ENCODE measurements around the gene FMR1. TPM values are rescaled to one million over a fixed set of nuclear protein-coding genes. Genes with fewer than 3 reads are reported as not detected.

Gene FMR1
- total RNA-seq, 1 experiment from 2014 or later: 36.0 TPM

GRCh38 chrX:147935156-147935758 is 23.5 kb downstream of the FMR1 start:
- no peak overlapping the region for H3K27ac ChIP-seq
- no peaks in the 10 kb centered on the region for H3K27me3 ChIP-seq (replicated peaks)
- peaks cover 10% of the 10 kb centered on the region; the same call in 1 of the 2 replicates for H3K36me3 ChIP-seq
- H3K4me1 ChIP-seq (replicated peaks): no peaks in the 10 kb centered on the region
- no peak for DNase-seq (ENCODE audit: low read depth in 1 of 2, low spot score in 2 of 2)
- H3K9me3 ChIP-seq (replicated peaks): no peaks in the 10 kb centered on the region
- H3K4me3 ChIP-seq: no peak overlapping the region

DNA sequence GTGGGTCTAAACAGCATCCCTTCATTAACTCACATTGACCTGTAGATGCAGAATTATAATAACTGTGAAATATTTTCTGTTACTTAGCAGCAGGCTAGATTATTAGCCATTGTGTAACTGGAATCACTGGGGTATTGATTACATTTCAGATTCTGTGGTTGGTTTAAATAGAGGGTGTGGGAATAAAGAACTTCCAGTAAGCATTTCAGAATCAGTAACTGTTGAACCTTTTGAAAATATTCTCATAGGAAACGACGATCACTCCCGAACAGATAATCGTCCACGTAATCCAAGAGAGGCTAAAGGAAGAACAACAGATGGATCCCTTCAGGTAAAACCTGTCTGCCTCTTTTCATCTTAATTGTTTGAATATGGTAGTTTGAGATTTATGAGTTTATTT is 33.6 kb downstream of the FMR1 start:
- no peaks in the 10 kb centered on the region for H3K27me3 ChIP-seq (replicated peaks)
- no peak overlapping the region for H3K27ac ChIP-seq
- DNase-seq (ENCODE audit: low read depth in 1 of 2, low spot score in 2 of 2): no peak
- H3K4me3 ChIP-seq: no peak overlapping the region
- H3K4me1 ChIP-seq (replicated peaks): no peaks in the 10 kb centered on the region
- no peaks in the 10 kb centered on the region for H3K9me3 ChIP-seq (replicated peaks)
- H3K36me3 ChIP-seq: peaks cover 11% of the 10 kb centered on the region

GRCh38 chrX:147948531-147948930 is 36.8 kb downstream of the FMR1 start:
- Histone ChIP-seq H3K9me3 (replicated peaks) (no peaks in the 10 kb centered on the region), H3K36me3 (peaks cover 4% of the 10 kb centered on the region; the same call in 1 of the 2 replicates), H3K4me1 (replicated peaks) (no peaks in the 10 kb centered on the region), H3K4me3 (no peak overlapping the region), H3K27me3 (replicated peaks) (no peaks in the 10 kb centered on the region), H3K27ac (no peak overlapping the region)
- DNase-seq (ENCODE audit: low read depth in 1 of 2, low spot score in 2 of 2): no peak

DNA sequence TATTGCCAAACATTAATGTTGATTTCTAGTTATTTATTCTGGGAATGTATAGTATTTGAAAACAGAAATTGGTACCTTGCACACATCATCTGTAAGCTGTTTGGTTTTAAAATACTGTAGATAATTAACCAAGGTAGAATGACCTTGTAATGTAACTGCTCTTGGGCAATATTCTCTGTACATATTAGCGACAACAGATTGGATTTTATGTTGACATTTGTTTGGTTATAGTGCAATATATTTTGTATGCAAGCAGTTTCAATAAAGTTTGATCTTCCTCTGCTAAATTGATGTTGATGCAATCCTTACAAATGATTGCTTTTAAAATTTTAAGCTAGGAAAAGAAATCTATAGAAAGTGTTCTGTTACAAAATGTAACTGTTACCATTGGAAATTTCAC is 38.6 kb downstream of the FMR1 start:
- DNase-seq (ENCODE audit: low read depth in 1 of 2, low spot score in 2 of 2): no peak
- H3K27ac ChIP-seq: no peak overlapping the region
- H3K4me1 ChIP-seq (replicated peaks): no peaks in the 10 kb centered on the region
- H3K36me3 ChIP-seq: peaks cover under 1% of the 10 kb centered on the region; the same call in 1 of the 2 replicates
- no peak overlapping the region for H3K4me3 ChIP-seq
- no peaks in the 10 kb centered on the region for H3K27me3 ChIP-seq (replicated peaks)
- H3K9me3 ChIP-seq (replicated peaks): no peaks in the 10 kb centered on the region

DNA sequence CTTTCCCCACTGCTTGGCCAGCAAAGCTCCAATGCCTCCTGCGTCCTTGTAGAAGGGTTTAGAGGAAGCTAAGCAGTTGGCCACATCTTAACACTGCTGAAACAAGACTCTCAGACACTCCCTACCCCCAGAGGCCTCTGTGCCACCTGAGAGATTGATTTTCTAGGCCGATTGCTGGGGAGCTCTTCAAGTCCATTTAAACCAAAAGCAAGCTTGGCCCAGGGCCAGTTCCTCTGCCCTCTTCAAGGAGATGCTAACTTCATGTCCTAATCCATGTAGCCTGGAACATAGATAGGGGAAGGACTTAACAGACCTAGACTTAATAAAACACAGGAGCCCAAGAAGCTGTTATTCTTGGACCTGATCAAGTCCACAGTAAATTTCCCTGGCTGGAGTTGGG is 42.3 kb downstream of the FMR1 start:
- no peak overlapping the region for H3K4me3 ChIP-seq
- no peaks in the 10 kb centered on the region for H3K9me3 ChIP-seq (replicated peaks)
- H3K27me3 ChIP-seq (replicated peaks): no peaks in the 10 kb centered on the region
- H3K36me3 ChIP-seq: no peaks in the 10 kb centered on the region
- H3K27ac ChIP-seq: no peak overlapping the region
- DNase-seq (ENCODE audit: low read depth in 1 of 2, low spot score in 2 of 2): no peak
- peaks cover 24% of the 10 kb centered on the region for H3K4me1 ChIP-seq (replicated peaks)

DNA sequence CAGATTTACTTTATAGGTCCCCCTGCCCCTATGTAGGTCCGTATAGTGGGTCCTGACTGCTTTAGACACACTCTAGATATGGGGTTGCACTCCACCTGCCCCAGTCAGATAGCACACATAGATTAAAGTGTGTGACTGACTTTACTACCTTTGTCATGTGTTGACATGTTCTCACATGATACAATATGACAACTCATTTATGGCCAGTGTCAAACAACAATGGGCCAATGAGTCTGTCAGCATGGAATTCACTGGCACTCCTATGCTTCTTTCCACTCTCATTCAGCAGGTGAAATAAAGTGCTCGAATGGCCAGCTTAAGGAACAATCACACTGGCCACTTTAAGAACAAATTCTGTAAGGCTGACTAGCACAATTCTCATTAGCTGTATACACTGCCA is 45.6 kb downstream of the FMR1 start:
- Histone ChIP-seq H3K4me3 (no peak overlapping the region), H3K36me3 (no peaks in the 10 kb centered on the region), H3K9me3 (replicated peaks) (no peaks in the 10 kb centered on the region), H3K27ac (no peak overlapping the region), H3K4me1 (replicated peaks) (peaks cover 24% of the 10 kb centered on the region), H3K27me3 (replicated peaks) (no peaks in the 10 kb centered on the region)
- DNase-seq (ENCODE audit: low read depth in 1 of 2, low spot score in 2 of 2): no peak

DNA sequence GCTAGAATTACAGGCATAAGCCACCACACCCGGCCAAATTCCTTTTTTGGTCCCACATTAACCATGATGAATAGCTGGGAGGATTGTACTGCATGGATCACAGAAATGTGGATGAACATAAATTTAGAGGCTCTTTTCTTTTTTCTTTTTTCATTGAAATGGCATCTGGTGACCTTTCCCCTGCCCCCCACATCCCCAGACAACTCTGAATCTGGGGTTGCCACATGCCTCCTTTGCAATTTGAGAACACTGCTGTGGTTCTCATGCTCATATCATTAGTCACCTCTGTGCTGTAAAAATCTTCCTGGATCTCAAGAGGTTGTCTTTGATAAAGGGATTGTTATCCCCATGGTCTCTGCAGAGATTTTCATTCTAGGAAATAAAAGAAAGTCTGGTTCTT is 46.6 kb downstream of the FMR1 start:
- Histone ChIP-seq H3K9me3 (replicated peaks) (no peaks in the 10 kb centered on the region), H3K27me3 (replicated peaks) (no peaks in the 10 kb centered on the region), H3K4me3 (no peak overlapping the region), H3K27ac (no peak overlapping the region), H3K4me1 (replicated peaks) (peaks cover 24% of the 10 kb centered on the region), H3K36me3 (no peaks in the 10 kb centered on the region)
- DNase-seq (ENCODE audit: low read depth in 1 of 2, low spot score in 2 of 2): peak in 1 of 2 experiments; percentile 5

GRCh38 chrX:147960722-147961121 is 49.0 kb downstream of the FMR1 start:
- Histone ChIP-seq H3K27me3 (replicated peaks) (no peaks in the 10 kb centered on the region), H3K36me3 (no peaks in the 10 kb centered on the region), H3K4me1 (replicated peaks) (peaks cover 24% of the 10 kb centered on the region), H3K27ac (no peak overlapping the region), H3K4me3 (no peak overlapping the region), H3K9me3 (replicated peaks) (no peaks in the 10 kb centered on the region)
- DNase-seq (ENCODE audit: low read depth in 1 of 2, low spot score in 2 of 2): no peak

DNA sequence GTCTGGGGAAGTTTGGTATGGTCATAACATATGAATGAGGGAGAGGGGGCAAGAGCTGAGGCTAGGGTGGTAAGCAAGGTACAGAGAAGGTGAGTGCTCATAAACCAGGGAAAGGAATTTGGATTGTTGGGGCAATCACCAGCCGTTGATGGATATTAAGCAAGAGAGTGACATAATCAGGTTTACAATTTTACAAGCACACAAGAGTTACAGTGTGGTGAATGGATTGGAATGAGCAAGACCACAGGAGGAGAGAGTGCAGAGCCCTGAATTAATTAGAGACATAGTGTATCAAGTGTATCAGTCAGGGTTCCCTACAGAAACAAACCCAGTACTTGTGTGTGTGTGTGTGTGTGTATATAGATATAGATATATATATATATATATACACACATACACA is 50.8 kb downstream of the FMR1 start:
- Histone ChIP-seq H3K27ac (no peak overlapping the region), H3K4me3 (no peak overlapping the region)
- DNase-seq (ENCODE audit: low read depth in 1 of 2, low spot score in 2 of 2): no peak

DNA sequence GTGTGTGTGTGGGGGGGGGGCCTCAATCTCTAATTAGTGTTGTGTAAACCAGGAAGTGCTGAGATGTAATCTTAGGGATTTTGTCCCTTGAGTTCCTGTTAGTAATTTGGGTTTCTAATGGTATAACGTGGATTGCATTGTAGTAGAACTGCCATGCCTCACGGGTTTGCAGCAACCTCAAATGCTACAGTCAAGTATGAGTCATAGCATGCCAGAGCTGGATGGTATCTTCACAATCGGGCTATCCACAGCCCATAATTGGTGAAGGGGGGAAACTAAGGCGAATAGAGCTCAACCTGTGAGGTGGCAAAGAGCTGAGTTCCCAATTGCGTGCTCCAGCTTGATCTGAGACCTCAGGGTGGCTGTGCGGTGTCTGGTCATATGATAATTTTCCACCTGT is 67.2 kb downstream of the FMR1 start:
- Histone ChIP-seq H3K27me3 (replicated peaks) (no peaks in the 10 kb centered on the region), H3K27ac (no peak overlapping the region), H3K9me3 (replicated peaks) (no peaks in the 10 kb centered on the region), H3K36me3 (no peaks in the 10 kb centered on the region), H3K4me3 (no peak overlapping the region), H3K4me1 (replicated peaks) (no peaks in the 10 kb centered on the region)
- DNase-seq (ENCODE audit: low read depth in 1 of 2, low spot score in 2 of 2): no peak

More for the DNA sequence above, 50.8 kb downstream of the FMR1 start:
- no peaks in the 10 kb centered on the region for H3K9me3 ChIP-seq (replicated peaks)
- H3K27me3 ChIP-seq (replicated peaks): no peaks in the 10 kb centered on the region
- H3K36me3 ChIP-seq: no peaks in the 10 kb centered on the region
- H3K4me1 ChIP-seq (replicated peaks): peaks cover 11% of the 10 kb centered on the region

DNA sequence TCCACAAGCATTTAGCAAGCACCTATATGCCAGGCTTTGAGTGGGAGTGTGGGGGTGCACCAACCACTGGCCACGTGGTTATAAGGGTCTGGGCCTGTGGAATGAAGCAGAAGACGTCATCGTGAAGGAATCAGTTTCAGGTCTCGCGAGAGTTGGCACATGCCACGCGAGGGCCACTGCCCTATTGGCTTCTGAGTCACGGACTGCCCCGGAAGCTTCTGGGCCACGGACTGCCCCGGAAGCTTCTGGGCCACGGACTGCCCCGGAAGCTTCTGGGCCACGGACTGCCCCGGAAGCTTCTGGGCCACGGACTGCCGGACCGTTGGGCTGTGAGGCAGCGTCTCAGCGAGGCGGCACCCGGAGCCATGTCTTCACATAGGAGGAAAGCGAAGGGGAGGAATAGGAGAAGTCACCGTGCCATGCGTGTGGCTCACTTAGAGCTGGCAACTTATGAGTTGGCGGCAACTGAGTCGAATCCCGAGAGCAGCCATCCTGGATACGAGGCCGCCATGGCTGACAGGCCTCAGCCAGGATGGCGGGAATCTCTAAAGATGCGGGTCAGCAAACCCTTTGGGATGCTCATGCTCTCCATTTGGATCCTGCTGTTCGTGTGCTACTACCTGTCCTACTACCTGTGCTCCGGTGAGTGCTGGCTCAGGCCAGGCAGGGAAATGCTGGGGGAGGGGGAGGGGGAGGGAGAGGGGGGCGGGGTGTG is 69.5 kb downstream of the FMR1 start, which contains the start of gene FMR1NB:
FMR1NB (plus strand) TSS at position 300 of the 715 bp plus-strand sequence; CDS start at position 366, 66 bp downstream.
- no peaks in the 10 kb centered on the region for H3K9me3 ChIP-seq (replicated peaks)
- H3K4me3 ChIP-seq: no peak within 1 kb of the TSS
- DNase-seq (ENCODE audit: low read depth in 1 of 2, low spot score in 2 of 2): no peak
- no peak within 1 kb of the TSS for H3K27ac ChIP-seq
- no peaks in the 10 kb centered on the region for H3K36me3 ChIP-seq
- no peaks in the 10 kb centered on the region for H3K4me1 ChIP-seq (replicated peaks)
- H3K27me3 ChIP-seq (replicated peaks): no peaks in the 10 kb centered on the region

Other genes starting within 250 kb of the FMR1 start
- not detected in 2 replicates for gene FMR1NB, start 69.4 kb downstream of the FMR1 start, total RNA-seq (2014; rRNA removed; shearing (Covaris generic))